A673 (cell line): Measurements from ENCODE around the gene RBP7.

Source experiments
- CTCF ChIP-seq: fragments of 300-800, 200-600 bp; sonication (generic); conservative IDR thresholded peaks from 2 replicates; pipeline ENCODE4 v1.5.1; 2017; ENCODE audit warnings: low read depth, mild to moderate bottlenecking, antibody characterized with exemption, low read length, moderate library complexity, mixed read lengths
- EZH2 ChIP-seq: fragments of 200-600 bp; sonication (generic); IDR thresholded peaks from 2 replicates; pipeline ENCODE4 v1.6.1; 2017; ENCODE audit warnings: borderline replicate concordance, low read depth, mild to moderate bottlenecking, mixed read lengths, antibody characterized with exemption, low read length; ENCODE audit not compliant: poor library complexity, severe bottlenecking

GRCh38 chr1:10059342-10059718 is 62.3 kb downstream of the RBP7 start:
- TF ChIP-seq CTCF (no peak), EZH2 (no peak)
